GM23248 (cell line): ENCODE measurements around the gene PAPPA. TPM values are rescaled to one million over a fixed set of nuclear protein-coding genes. Genes with fewer than 3 reads are reported as not detected.

Source experiments
- DNase-seq: peaks from one replicate; pipeline ENCODE4 v3.0.0-alpha.2; 2015
- H2AFZ ChIP-seq: fragments of 200-600 bp; sonication (generic); 2 replicates; pipeline ENCODE4 v1.6.1; 2016; ENCODE audit warnings: antibody characterized with exemption
- H3F3A ChIP-seq: fragments of 200-600 bp; sonication (generic); 2 replicates; pipeline ENCODE4 v1.6.1; 2016; ENCODE audit warnings: mild to moderate bottlenecking, antibody characterized with exemption, mixed run types; ENCODE audit not compliant: insufficient read depth
- H3K27ac ChIP-seq: fragments of 200-600 bp; sonication (generic); 2 replicates; pipeline ENCODE4 v1.5.1; 2016; ENCODE audit warnings: mild to moderate bottlenecking
- H3K27me3 ChIP-seq: fragments of 200-600 bp; sonication (generic); replicated peaks from 2 replicates; pipeline ENCODE4 v1.6.1; 2016; ENCODE audit warnings: mild to moderate bottlenecking; ENCODE audit not compliant: insufficient read depth
- H3K36me3 ChIP-seq: fragments of 200-600 bp; sonication (generic); 2 replicates; pipeline ENCODE4 v1.6.1; 2016; ENCODE audit warnings: low read depth, mild to moderate bottlenecking
- H3K4me1 ChIP-seq: fragments of 200-600 bp; sonication (generic); 2 replicates; pipeline ENCODE4 v1.6.1; 2016; ENCODE audit warnings: mild to moderate bottlenecking; ENCODE audit not compliant: insufficient read depth
- H3K4me2 ChIP-seq: fragments of 200-600 bp; sonication (generic); one replicate; pipeline ENCODE4 v1.6.1; 2016; ENCODE audit warnings: mild to moderate bottlenecking; ENCODE audit not compliant: unreplicated experiment
- H3K4me3 ChIP-seq: fragments of 200-600 bp; sonication (generic); 2 replicates; pipeline ENCODE4 v1.5.1; 2016; ENCODE audit warnings: mild to moderate bottlenecking
- H3K79me2 ChIP-seq: fragments of 200-600 bp; sonication (generic); 2 replicates; pipeline ENCODE4 v1.6.1; 2016; ENCODE audit warnings: mild to moderate bottlenecking; ENCODE audit not compliant: insufficient read depth
- H3K9ac ChIP-seq: fragments of 200-600 bp; sonication (generic); 2 replicates; pipeline ENCODE4 v1.6.1; 2016; ENCODE audit warnings: mild to moderate bottlenecking
- H3K9me2 ChIP-seq: fragments of 200-600 bp; sonication (generic); 2 replicates; pipeline ENCODE4 v1.6.1; 2016; ENCODE audit warnings: mixed run types, mild to moderate bottlenecking, moderate library complexity; ENCODE audit not compliant: insufficient read depth
- H3K9me3 ChIP-seq: fragments of 200-600 bp; sonication (generic); one replicate; pipeline ENCODE4 v1.6.1; 2017; ENCODE audit warnings: low read depth
- H4K20me1 ChIP-seq: fragments of 200-600 bp; sonication (generic); 2 replicates; pipeline ENCODE4 v1.6.0; 2016; ENCODE audit not compliant: insufficient read depth
- EZH2 ChIP-seq: fragments of 200-600 bp; sonication (generic); IDR thresholded peaks from 2 replicates; pipeline ENCODE4 v1.6.1; 2018; ENCODE audit warnings: antibody characterized with exemption, mild to moderate bottlenecking; ENCODE audit not compliant: insufficient read depth, poor library complexity, severe bottlenecking
- EZH2phosphoT487 ChIP-seq: fragments of 200-600 bp; sonication (generic); IDR thresholded peaks from 2 replicates; pipeline ENCODE4 v1.6.1; 2018; ENCODE audit warnings: antibody characterized with exemption, moderate library complexity, mild to moderate bottlenecking, low read depth; ENCODE audit not compliant: insufficient read depth
- WGBS, 2 experiments: methylation state at CpG; one replicate each; pipeline ENCODE4 v1.1.6; 2015 to 2017; ENCODE audit warnings: low lambda C conversion rate in 2 of 2, low coverage in 1 of 2; ENCODE audit errors: missing lambda C conversion rate in 2 of 2; 5-methylcytosine and 5-hydroxymethylcytosine counted together
- in situ Hi-C: fragments of 300-500 bp; cut with MboI; formaldehyde crosslinking; loops from 2 replicates; pipeline ENCODE4 v1.15.0; 2020
- polyA plus RNA-seq: library from polyadenylated mRNA; unstranded; fragments of >200 nt; fragmentation: Nextera tagmentation; extraction: Ambion mirVana; gene quantifications from 2 replicates; pipeline ENCODE4 v1.2.1, GENCODE V29; 2016
- total RNA-seq: library from RNA; depleted of rRNA; stranded (reverse); fragments of >200 nt; shearing (Covaris generic); gene quantifications from 2 replicates; pipeline ENCODE4 v1.2.3, GENCODE V29; 2014

PAPPA gene
- total and polyA plus RNA-seq, 2 experiments from 2014 or later, result 8.7 to 30.3 TPM

GRCh38 chr9:116380496-116380995, 227.0 kb downstream of the PAPPA start:
- Histone ChIP-seq H3K36me3 (peaks cover 54% of the 10 kb centered on the region), H3K27ac (no peak overlapping the region), H3K9me2 (no peaks in the 10 kb centered on the region), H4K20me1 (no peaks in the 10 kb centered on the region), H3K4me1 (peaks cover 12% of the 10 kb centered on the region), H3F3A (peaks cover 35% of the 10 kb centered on the region), H3K4me3 (no peak overlapping the region), H3K4me2 (no peak overlapping the region), H3K9ac (no peak overlapping the region), H3K27me3 (no peaks in the 10 kb centered on the region), H3K9me3 (no peaks in the 10 kb centered on the region), H3K79me2 (no peaks in the 10 kb centered on the region), H2AFZ (no peak overlapping the region)
- in situ Hi-C loops, result no loop called here
- TF ChIP-seq EZH2phosphoT487 (no peak), EZH2 (no peak)
- DNase-seq, result peak; percentile 31

GRCh38 chr9:116381350-116381749, 227.8 kb downstream of the PAPPA start:
- H3K27me3 ChIP-seq, result no peaks in the 10 kb centered on the region
- H3K4me3 ChIP-seq, result no peak overlapping the region
- no peaks in the 10 kb centered on the region for H3K9me3 ChIP-seq
- no peak for DNase-seq
- TF ChIP-seq EZH2phosphoT487, result no peak
- no peak for TF ChIP-seq EZH2
- peaks cover 56% of the 10 kb centered on the region for H3K36me3 ChIP-seq
- peaks cover 12% of the 10 kb centered on the region for H3K4me1 ChIP-seq
- in situ Hi-C loops, result no loop called here
- peaks cover 31% of the 10 kb centered on the region for H3F3A ChIP-seq
- no peaks in the 10 kb centered on the region for H3K79me2 ChIP-seq
- H4K20me1 ChIP-seq, result no peaks in the 10 kb centered on the region
- no peak overlapping the region for H3K4me2 ChIP-seq
- WGBS, 2 experiments, result 97 to 98% methylated on average over 2 of the region's 2 CpGs
- H3K9ac ChIP-seq, result no peak overlapping the region
- H3K9me2 ChIP-seq, result no peaks in the 10 kb centered on the region
- no peak overlapping the region for H2AFZ ChIP-seq
- H3K27ac ChIP-seq, result no peak overlapping the region

GRCh38 chr9:116382053-116382452, 228.5 kb downstream of the PAPPA start:
- H3K9me2 ChIP-seq, result no peaks in the 10 kb centered on the region
- no peaks in the 10 kb centered on the region for H3K27me3 ChIP-seq
- WGBS, 2 experiments, result 85 to 95% methylated on average over 4 of the region's 4 CpGs
- TF ChIP-seq EZH2 (no peak), EZH2phosphoT487 (no peak)
- H3F3A ChIP-seq, result peaks cover 24% of the 10 kb centered on the region
- H3K4me3 ChIP-seq, result no peak overlapping the region
- H3K9me3 ChIP-seq, result no peaks in the 10 kb centered on the region
- H3K27ac ChIP-seq, result no peak overlapping the region
- no peaks in the 10 kb centered on the region for H3K79me2 ChIP-seq
- H3K4me1 ChIP-seq, result peaks cover 10% of the 10 kb centered on the region
- peaks cover 56% of the 10 kb centered on the region for H3K36me3 ChIP-seq
- no peak overlapping the region for H3K9ac ChIP-seq
- in situ Hi-C loops, result no loop called here
- H2AFZ ChIP-seq, result no peak overlapping the region
- no peak for DNase-seq
- H3K4me2 ChIP-seq, result no peak overlapping the region
- no peaks in the 10 kb centered on the region for H4K20me1 ChIP-seq

GRCh38 chr9:116383133-116383532, 229.5 kb downstream of the PAPPA start:
- no peak for TF ChIP-seq EZH2
- TF ChIP-seq EZH2phosphoT487, result no peak
- H3K27me3 ChIP-seq, result no peaks in the 10 kb centered on the region
- no peak for DNase-seq
- in situ Hi-C loops, result no loop called here
- H3K9me2 ChIP-seq, result no peaks in the 10 kb centered on the region
- H3K4me1 ChIP-seq, result peaks cover 2% of the 10 kb centered on the region; the same call in 1 of the 2 replicates
- no peak overlapping the region for H3K9ac ChIP-seq
- peaks cover 15% of the 10 kb centered on the region for H3F3A ChIP-seq
- H3K9me3 ChIP-seq, result no peaks in the 10 kb centered on the region
- no peak overlapping the region for H3K27ac ChIP-seq
- 79 to 83% methylated on average over 5 of the region's 5 CpGs for WGBS, 2 experiments
- no peak overlapping the region for H3K4me3 ChIP-seq
- H2AFZ ChIP-seq, result no peak overlapping the region
- H3K36me3 ChIP-seq, result peaks cover 63% of the 10 kb centered on the region
- H3K4me2 ChIP-seq, result no peak overlapping the region
- no peaks in the 10 kb centered on the region for H4K20me1 ChIP-seq
- H3K79me2 ChIP-seq, result no peaks in the 10 kb centered on the region

GRCh38 chr9:116383936-116384335, 230.3 kb downstream of the PAPPA start:
- Histone ChIP-seq H3F3A (peaks cover 18% of the 10 kb centered on the region), H3K27me3 (no peaks in the 10 kb centered on the region), H3K36me3 (peaks cover 60% of the 10 kb centered on the region), H3K4me3 (no peak overlapping the region), H3K4me2 (no peak overlapping the region), H3K9me2 (no peaks in the 10 kb centered on the region), H3K79me2 (no peaks in the 10 kb centered on the region), H3K9me3 (no peaks in the 10 kb centered on the region), H2AFZ (no peak overlapping the region), H3K27ac (no peak overlapping the region), H3K4me1 (peaks cover 8% of the 10 kb centered on the region), H3K9ac (no peak overlapping the region), H4K20me1 (no peaks in the 10 kb centered on the region)
- TF ChIP-seq EZH2phosphoT487 (no peak), EZH2 (no peak)
- WGBS, 2 experiments, result 86 to 94% methylated on average over 4 of the region's 4 CpGs
- in situ Hi-C loops, result no loop called here
- DNase-seq, result no peak
